SHP77 (cell line): ENCODE data around the gene MALSU1.
"Not testable (repeated sequence)": the region's sequence is repeated elsewhere in the genome, so short reads cannot be mapped to it uniquely, and the experiment has no call there.

Source experiments
- DNase-seq, 2 experiments: peaks; one replicate each; lab custom pipeline; 2025; lab: John Stamatoyannopoulos, UW

Gene MALSU1

GRCh38 chr7:23285657-23286646 is 13.2 kb upstream of the MALSU1 start:
- DNase-seq = no peak

GRCh38 chr7:23287612-23288011 is 11.5 kb upstream of the MALSU1 start:
- DNase-seq = no peak

GRCh38 chr7:23290993-23291392 is 8.1 kb upstream of the MALSU1 start:
- no peak for DNase-seq

DNA sequence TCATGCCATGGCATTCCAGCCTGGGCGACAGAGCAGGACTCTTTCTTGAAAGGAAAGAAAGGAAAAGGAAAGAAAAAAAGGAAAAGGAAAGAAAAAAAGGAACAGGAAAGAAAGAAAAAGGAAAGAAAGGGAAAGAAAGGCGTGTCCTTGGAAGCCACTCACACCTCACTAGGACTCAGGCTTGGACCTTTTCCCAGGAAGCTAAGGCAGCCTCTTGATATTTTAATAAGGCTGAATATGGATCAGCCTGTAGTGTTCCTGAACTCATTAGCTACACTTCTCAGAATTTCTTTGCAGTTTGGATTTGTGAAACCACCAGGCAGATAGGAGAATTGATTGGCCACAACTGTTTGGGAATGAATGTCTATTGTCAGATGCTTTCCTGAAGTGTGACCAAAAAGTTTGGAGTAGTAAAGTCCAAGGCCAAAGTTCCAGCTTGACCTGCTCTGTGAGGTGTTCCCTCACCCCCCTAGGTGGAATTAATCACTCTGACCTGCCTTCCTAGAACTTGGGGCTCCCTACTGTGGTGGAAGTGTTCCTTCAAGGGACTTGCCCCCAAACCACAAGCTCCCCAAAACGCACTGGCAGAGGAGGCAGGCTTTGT is 7.1 kb upstream of the MALSU1 start:
- no peak for DNase-seq

- no peak for DNase-seq
Measured at GRCh38 chr7:23292623-23293022, 6.5 kb upstream of the MALSU1 start.

DNA sequence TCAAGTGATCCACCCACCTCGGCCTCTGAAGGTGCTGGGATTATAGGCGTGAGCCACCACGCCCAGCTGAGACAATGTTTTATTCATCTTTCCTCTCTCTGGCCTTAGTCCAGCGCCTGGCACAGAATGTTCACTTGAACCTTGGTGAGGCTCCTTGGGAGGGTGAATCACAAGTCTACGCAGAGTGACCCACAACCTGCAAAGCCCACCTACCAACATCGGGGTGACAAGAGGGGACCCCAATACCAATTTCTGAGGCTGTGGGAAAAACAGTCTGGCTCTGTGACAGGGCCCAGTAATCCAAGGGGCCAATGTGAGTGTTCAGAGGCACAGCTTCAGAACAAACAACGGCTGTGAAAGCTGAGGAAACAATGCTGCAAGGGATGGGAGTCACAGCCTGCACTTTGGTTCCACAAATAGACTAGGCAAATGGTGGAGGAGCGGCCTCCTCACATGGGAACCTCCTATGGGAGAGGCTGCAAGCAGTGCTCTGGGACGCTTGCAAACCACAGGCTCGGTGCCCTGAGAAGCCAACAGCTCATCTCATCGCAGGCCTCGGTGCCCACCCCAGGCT is 5.6 kb upstream of the MALSU1 start:
- DNase-seq = no peak

GRCh38 chr7:23294549-23295400 is 4.4 kb upstream of the MALSU1 start:
- DNase-seq = no peak

- no peak for DNase-seq
Measured at GRCh38 chr7:23295401-23295697, 3.8 kb upstream of the MALSU1 start.

GRCh38 chr7:23298141-23298881 is 828 bp upstream of the MALSU1 start:
- DNase-seq = no peak

GRCh38 chr7:23299770-23300300 is 696 bp downstream of the MALSU1 start:
- no peak for DNase-seq

DNA sequence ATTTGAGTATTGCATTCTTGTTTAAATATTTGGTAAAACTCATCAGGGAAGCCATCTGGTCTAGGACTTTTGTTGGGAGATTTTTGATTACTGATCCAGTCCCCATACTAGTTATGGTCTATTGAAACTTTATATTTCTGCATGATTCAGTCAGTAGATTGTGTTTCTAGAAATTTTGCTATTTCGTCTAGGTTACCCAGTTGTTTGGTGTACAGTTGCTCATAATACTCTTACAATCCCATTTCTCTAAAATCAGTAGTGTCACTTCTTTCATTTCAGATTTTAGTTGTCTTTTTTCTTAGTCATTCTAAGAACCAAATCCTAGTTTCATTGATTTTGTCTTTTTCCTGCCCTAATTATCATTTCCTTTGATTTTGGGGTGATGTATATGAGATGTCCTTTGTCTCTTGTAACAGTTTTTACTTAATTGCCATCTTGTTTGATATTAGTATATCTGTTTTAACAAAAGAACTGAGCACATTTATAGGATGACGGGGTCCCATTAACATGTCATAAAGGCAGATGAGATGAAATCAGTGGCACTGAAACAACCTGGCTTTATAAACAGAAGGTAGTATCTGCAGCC is 7.9 kb downstream of the MALSU1 start:
- no peak for DNase-seq

DNA sequence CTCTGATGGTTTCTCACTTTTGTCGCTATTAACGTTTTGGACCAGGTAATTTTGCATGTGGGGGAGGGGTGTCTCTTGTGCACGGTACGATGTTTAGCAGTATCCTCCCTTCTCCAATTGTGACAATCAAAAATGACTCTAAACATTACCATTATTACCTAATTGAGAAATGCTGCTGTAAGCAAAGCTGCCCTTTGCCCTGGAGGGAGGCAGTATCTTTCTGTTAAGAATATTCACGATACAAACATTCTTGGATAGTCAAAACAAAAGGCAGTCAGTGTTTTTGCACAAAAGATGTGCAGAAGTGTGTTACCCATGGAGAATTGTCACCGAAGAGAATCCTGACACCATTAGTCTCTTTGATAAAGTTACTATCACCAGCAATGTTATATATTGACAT is 9.6 kb downstream of the MALSU1 start:
- no peak for DNase-seq

DNA sequence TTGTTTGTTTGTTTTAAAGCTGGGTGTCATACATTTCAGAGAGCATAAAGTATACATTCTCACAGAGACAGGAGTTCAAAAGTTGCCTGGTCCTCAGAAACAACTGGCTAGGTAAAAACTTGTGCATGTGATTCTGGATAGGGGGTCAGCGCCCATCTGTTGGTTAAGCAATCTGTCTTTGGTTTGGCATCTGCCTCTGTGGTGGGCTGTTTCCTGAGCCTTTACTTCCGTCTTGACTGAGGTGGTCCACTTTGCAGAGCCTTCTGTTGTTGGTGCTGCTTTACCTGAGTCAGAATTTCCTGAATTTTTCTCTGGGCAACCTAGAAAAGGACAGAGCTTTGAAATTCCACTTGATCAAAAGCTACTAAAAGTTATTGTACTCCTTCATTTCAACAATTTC is 13.0 kb downstream of the MALSU1 start:
- DNase-seq = not testable (repeated sequence)

DNA sequence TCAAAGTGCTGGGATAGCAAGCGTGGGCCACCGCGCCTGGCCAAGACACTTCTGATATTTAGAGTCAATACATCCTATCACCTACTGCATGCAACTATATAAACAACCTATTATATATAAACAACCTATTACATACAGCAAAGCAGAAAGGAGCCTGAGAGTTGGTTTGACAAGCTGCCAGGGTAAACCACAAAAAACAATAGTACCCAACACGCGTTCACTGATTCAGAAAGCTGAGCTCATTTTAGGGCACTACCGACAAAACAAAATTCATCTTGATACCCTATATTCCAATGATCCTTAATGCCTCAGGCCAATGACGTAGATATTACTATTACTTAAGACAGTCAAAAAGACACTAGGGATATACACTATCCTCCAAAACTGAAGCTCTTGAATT is 16.2 kb downstream of the MALSU1 start:
- DNase-seq = no peak

DNA sequence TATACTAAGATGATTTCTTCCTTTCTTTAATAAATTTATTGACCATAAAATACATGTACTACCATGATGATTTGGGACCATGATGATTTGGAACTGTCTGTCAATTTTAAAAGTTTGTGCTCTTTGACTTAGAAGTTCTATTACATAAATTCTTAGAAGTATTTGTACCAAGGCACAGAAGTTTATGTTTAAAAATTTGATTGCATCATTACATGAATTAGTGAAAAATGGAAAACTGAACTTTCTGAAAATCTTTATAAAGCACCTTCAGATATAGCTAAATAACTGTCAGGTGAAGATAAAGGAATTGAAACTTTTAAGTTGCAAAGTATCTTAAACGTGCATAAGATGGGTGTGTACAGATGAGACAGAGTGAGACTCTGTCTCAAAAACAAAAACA is 32.0 kb downstream of the MALSU1 start:
- DNase-seq = no peak

DNA sequence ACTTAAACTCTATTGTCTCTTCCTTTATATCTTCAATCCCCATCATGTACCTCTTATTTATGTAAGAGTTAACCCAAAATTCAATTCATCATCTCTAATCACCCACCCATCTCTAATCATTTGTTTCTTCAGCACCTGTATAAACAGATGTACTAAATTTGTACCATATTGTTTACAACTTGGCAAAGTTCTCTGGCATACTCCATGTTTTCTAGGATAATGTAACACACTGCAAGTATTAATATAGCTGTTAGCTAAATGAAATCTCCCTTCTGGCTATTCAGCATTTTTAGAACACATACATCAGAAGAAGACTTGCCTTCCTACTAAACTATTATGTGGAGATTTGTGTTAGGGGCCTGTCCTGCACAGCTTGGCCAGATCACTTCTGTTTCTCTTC is 33.1 kb downstream of the MALSU1 start:
- DNase-seq = no peak

DNA sequence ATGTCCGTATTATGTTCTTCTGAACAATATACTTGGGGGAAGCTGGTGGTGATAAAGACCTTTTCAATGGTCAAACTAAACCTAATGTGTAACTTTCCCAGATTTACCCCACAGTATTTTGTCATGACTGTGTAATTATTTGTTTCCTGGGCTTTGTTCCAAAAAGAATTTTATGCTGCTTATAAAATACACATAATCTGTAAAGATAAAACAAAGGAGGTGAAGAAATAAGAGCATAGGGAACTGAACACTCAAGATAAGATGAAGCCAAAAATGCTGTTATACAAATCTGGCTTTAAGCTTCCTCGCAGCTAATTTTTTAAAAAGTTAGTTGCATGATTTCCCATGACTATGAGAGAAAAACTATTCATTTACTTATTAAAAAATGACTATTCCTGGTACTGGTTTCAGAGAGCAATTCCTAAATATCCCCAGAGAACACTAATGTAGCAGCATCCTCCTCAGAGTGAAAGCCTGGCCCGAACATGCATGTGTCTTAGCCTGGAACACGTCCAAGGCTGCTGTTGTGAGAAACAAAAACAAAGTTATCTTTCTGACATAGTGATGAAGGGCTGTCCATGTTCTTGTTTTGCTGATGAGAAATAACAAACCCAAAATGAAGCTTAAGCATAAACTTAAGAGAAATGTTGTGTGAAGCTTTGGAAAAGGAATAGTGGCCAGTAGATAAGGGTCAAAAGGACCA is 33.9 kb downstream of the MALSU1 start:
- DNase-seq = no peak

GRCh38 chr7:23333671-23334246 is 34.6 kb downstream of the MALSU1 start:
- no peak for DNase-seq

DNA sequence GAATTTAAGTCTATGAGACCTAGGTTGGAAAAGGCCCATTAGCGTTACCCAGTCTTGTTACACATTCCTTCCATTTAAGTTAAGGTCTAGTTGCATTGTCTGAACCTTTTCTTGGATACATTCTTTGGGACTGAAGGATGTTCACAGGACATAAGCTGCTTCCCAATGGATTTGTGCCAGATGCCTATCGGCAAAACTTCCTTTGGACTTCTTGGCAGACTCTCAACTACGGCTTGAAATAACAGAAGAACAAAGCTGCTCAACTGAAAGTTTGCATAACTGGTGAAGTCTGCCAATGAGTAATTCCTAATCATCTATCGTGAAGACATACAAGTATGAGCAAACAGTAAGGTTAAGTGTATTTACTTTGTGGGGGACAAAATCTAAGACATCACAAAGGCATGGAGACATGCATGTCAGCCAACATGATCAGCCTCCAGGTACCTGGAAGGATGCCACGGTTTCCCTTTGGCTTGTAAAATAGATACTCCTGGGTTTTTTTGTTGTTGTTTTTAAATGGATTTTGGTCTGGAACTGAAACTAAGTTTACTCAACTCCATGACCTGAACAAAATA is 35.4 kb downstream of the MALSU1 start:
- DNase-seq = no peak

DNA sequence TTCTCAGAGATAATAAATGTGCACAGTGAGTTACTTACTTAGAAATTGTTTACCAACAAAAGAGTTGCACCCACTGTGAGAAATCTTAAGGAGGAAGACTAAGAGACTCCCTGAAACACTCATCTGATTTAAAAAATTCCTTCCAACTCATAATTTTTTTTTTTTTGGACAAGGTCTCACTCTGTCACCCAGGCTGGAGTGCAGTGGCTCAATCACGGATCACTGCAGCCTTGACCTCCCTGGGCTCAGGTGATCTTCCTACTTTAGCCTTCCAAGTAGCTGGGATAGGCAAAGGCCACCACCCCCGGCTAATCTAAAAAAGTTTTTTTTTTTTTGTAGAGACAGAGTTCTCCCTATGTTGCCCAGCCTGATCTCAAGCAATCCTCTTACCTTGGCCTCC is 36.0 kb downstream of the MALSU1 start:
- no peak for DNase-seq
